Upper lobe of left lung (tissue), 4 donors: ENCODE measurements around the gene APOB.

Experiments
- CTCF ChIP-seq, 6 experiments: fragments of 450-650 bp in 4 of 6; fragments of 200-600 bp in 2 of 6; sonication (generic) in 2 of 6; IDR thresholded peaks; one replicate each; pipeline ENCODE4 v1.5.1; 2016 to 2019; ENCODE audit warnings: antibody characterized with exemption in 6 of 6
- POLR2A ChIP-seq, 4 donors: fragments of 450-650 bp; IDR thresholded peaks; one replicate each; pipeline ENCODE4 v1.5.1; 2016 to 2017; ENCODE audit warnings: antibody characterized with exemption in 4 of 4, mild to moderate bottlenecking in 2 of 4
- POLR2AphosphoS5 ChIP-seq, 2 donors: sonication (generic); formaldehyde crosslinking; IDR thresholded peaks; one replicate each; pipeline ENCODE4 v1.5.1; 2017; ENCODE audit warnings: antibody characterized with exemption in 2 of 2

GRCh38 chr2:20961858-20962257 lies 82.0 kb downstream of the APOB start:
- TF ChIP-seq CTCF (IDR thresholded peaks at IDR 0.05): no peak
- no peak for TF ChIP-seq POLR2AphosphoS5 (IDR thresholded peaks at IDR 0.05)
- no peak for TF ChIP-seq POLR2A (IDR thresholded peaks at IDR 0.05)
